Activated CD8-positive, alpha-beta memory T cell treated with anti-CD3 and anti-CD28 coated beads, Interleukin-2, amount 50 U/mL, for 24 hours (primary cell): Measurements from ENCODE around the gene PIEZO1.

Experiments
- DNase-seq: peaks from one replicate; pipeline ENCODE4 v3.0.0-alpha.2; 2020; ENCODE audit errors: extremely low read depth

PIEZO1 gene

GRCh38 chr16:88716601-88717001 is 68.4 kb downstream of the PIEZO1 start:
- no peak for DNase-seq

DNA sequence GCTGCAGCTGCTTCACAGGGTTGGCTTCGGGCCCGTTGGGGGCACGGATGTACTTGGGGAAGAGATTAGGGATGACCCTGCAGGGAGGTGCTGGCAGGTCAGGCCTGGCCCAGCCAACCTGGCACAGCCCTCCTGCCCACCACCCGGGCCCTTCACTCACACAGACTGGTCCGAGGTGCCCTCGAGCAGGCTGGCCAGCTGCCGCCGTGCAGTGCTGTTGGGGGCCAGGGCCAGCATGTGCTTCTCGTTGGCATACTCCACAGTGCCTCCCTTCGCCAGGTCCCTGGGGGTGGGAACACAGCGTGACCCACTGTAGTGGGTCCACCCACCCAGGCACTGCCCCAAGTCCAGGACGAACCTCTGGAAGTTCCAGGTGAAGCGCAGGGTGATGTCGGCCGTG is 68.8 kb downstream of the PIEZO1 start:
- no peak for DNase-seq

DNA sequence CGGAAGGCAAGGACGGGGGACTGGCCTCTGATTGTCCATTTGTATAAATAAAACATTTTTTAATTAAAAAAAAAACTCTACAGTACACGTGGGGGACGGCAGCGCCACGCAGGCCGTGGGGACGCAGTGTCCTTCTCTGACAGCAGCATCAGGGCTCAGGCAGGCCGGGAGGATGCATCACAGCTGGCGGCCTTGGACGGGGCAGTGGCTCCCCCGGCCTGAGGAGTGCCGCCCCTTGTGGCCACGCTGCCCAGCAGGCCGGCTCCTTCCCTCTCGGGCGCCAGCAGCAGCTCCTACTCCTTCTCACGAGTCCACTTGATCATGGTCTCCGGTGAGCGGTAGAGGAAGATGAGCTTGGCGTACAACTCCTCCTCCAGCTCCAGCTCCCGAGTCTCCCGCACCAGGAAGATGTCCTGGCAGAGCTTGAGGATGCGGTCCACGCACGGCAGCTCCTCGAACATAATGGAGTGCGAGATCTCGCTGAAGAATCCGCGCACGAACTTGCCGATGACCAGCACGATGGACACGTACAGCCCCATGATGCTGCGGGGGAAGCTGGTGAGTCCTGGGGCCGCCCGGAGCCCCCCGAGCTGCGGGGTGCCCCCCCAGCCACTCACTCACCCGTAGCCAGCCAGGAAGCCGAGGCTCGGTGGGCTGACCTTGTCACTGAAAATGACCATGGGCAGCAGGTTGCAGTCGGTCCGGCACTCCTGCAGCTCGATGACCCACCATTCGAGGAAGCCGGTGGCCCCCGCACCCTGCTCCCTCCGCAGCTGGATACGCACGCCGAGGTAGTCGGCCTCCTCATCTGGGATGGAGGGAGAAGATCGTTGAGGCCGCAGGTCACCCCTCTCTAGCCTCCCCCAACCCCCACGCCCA is 69.5 kb downstream of the PIEZO1 start:
- DNase-seq: no peak

DNA sequence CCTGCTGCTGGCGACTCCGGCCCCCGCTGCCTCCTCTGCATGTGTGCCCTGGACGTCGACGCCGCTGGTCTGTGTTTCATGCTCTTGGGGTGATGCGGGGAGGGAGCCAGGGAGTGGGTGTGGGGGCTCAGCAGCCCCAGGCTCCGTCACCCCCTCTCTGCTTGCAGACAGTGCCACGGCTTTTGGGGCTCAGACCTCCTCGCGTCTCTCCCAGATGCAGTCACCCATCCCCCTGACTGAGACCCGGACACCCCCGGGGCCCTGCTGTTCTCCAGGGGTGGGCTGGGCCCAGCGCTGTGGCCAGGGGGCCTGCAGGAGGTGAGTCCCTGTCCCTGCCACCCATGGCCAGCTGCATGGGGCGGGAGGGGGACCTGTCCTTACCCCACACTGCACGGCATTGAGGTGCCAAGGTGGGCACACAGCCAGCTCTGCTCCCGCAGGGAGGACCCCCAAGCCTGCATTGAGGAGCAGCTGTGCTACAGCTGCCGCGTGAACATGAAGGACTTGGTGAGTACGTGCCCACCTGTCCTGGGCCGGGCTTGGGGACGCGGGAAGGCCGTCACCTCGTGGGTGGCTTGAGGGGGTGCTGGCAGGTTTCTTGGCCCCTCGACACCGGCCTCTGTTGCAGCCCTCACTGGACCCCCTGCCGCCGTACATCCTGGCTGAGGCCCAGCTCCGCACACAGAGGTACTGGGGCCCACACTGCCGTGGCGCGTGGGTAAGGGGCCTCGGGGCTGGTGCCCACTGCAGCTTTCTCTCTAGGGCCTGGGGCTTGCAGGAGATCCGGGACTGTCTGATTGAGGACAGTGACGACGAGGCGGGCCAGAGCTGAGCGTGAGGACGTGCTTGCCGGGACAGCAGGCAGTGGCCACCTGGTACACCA is 70.4 kb downstream of the PIEZO1 start:
- DNase-seq: no peak

DNA sequence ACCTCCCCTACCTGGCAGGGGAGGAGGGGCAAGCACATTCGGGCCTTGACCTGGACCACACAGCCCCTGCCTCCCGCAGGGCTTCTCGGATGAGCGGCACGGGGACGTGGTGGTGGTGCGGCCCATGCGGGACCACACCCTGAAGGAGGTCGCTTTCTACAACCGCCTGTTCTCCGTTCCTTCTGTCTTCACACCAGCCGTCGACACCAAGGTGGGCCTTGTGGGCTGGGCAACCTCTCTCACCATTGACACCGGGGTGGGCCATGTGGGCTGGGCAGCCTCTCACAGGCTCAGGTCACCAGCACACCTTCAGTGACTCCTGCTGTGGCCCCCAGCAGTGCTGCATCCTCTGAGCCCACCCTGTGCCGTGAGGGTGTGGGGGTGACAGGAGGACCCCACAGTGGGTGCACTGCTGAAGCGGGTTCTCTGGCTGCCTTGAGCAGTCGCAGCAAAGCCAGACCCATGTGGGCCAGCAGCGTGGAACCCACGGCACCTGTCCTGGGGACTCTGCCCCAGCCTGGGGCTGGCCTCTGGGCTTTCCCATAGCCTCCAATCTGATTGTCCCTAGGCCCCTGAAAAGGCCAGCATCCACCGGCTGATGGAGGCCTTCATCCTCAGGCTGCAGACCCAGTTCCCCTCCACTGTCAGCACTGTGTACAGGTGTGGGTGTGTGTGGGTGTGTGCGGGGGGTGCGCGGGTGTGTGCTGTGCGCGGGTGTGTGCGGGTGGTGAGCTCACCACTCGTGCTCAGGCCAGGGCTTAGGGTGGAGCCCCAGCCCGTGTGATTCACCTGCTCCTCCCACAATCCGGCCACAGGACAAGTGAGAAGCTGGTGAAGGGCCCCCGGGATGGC is 71.2 kb downstream of the PIEZO1 start:
- DNase-seq: no peak

DNA sequence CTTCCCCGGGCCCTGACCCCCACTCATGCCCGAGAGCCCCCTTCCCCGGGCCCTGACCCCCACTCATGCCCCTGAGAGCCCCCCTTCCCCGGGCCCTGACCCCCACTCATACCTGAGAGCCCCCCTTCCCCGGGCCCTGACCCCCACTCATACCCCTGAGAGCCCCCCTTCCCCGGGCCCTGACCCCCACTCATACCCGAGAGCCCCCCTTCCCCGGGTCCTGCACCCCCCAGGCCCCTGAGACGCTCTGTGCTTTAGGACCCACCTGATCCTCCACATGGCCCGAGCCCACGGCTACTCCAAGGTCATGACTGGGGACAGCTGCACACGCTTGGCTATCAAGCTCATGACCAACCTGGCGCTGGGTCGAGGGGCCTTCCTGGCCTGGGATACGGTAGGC is 72.0 kb downstream of the PIEZO1 start:
- no peak for DNase-seq

GRCh38 chr16:88712362-88712979 is 72.5 kb downstream of the PIEZO1 start:
- no peak for DNase-seq

DNA sequence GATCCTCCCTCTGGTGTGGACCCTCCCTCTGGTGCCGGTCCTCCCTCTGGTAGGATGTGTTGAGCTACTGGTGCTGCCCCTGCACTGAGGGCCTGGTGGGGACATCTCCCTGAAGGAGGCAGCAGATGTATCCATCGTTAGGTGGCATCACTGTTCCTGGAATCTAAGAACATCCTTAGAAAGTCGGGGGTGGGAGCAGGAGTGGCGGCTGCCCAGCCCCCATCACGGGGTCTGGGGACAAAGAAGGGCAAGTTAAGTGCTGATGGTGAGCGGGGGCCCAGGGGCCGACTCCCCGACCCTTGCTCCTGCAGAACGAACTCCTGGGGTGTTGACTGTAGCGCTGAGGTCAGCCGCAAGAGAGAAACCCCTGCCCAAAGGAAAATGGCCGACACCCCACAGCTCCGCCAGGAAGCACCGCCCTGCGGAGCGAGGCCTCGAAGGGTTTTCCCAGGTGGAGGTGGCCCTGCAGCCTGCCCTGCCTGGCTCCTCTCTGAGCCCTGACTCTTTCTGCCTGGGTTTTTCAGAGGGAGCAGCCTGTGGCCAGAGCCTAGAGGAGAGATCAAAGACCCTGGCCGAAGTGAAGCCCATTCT is 73.2 kb downstream of the PIEZO1 start:
- no peak for DNase-seq

- DNase-seq: no peak
Observed at GRCh38 chr16:88710556-88710955, 74.5 kb downstream of the PIEZO1 start.

GRCh38 chr16:88706965-88707826 is 77.8 kb downstream of the PIEZO1 start:
- DNase-seq: no peak

- peak; percentile 78 for DNase-seq
Observed at GRCh38 chr16:88706229-88706964, 78.6 kb downstream of the PIEZO1 start, which contains the start of the genes CTU2 and RNF166. Gene CTU2, plus strand, starts transcription at chr16:88706503. Its CDS starts 28 bp downstream, at chr16:88706531. Gene RNF166, minus strand, starts transcription at chr16:88706408. Its CDS starts 83 bp downstream, at chr16:88706325.

DNA sequence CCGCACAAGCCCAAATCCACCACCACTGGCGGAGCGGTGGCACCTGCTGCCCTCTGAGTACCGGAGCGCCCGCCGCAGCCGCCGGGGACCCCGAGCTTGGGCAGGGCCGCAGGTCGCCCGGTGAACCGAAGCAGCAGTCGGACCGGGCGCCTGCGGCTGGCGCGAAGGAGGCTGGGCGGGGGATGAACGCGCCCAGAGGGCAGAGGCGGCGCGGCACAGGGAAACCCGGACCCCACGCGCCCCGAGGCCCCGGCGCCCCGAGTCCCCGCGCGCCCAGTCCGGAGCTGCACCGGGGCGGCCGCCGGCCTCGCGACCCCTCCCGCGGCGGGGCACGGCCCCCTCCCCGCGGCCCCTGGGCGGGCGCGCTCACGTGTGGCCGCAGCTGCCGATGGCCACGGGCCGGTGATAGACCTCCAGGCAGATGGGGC is 79.2 kb downstream of the PIEZO1 start:
- no peak for DNase-seq

- no peak for DNase-seq
Observed at GRCh38 chr16:88705076-88705684, 79.8 kb downstream of the PIEZO1 start.

GRCh38 chr16:88703486-88704309 is 81.3 kb downstream of the PIEZO1 start:
- peak; percentile 54 for DNase-seq

- no peak for DNase-seq
Observed at GRCh38 chr16:88702371-88703210, 82.4 kb downstream of the PIEZO1 start.

DNA sequence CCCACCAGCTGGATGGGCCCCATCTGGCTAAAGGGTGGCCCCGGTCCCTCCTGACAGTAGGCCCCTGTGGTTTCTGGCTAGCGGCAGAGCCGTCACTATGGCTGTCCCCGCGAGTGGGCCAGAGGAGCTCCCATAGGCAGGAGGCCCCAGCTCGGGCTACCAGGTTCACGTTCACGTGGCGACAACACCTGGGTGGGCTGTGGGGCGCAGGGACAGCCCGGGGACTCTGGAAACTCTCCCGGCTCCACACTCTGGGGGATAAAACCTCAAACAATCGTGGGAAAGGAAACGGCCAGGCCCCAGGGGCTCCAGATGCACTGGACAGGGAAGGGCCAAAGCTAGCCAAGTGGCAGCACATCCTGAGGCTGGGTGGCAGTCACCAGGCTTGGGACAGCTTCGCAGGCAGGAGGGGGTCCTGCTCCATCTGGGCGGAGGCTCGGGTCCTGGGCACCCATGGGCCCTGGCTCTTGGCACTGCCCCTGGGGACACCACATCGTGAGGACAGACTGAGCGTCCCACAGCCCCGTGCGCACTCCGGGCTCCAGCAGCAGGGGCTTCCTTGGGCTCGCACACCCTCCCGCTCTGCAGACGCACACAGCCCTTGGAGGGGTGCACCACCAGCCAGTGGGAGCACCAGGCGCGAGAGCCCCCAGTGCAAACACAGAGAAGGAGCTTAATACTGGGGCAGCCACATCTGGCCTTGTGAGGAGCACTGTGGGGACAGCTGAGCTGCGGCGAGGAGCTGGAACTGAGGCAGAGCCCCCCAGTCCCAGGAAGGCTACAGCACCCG is 83.2 kb downstream of the PIEZO1 start:
- DNase-seq: no peak
